ENCODE data around the gene SHE. TPM values are rescaled to one million over a fixed set of nuclear protein-coding genes. Genes with fewer than 3 reads are reported as not detected.
"Not testable (repeated sequence)": the region's sequence is repeated elsewhere in the genome, so short reads cannot be mapped to it uniquely, and the experiment has no call there.

Gene SHE
- total RNA-seq (2014; rRNA removed; shearing (Covaris generic)): not detected in 2 replicates

DNA sequence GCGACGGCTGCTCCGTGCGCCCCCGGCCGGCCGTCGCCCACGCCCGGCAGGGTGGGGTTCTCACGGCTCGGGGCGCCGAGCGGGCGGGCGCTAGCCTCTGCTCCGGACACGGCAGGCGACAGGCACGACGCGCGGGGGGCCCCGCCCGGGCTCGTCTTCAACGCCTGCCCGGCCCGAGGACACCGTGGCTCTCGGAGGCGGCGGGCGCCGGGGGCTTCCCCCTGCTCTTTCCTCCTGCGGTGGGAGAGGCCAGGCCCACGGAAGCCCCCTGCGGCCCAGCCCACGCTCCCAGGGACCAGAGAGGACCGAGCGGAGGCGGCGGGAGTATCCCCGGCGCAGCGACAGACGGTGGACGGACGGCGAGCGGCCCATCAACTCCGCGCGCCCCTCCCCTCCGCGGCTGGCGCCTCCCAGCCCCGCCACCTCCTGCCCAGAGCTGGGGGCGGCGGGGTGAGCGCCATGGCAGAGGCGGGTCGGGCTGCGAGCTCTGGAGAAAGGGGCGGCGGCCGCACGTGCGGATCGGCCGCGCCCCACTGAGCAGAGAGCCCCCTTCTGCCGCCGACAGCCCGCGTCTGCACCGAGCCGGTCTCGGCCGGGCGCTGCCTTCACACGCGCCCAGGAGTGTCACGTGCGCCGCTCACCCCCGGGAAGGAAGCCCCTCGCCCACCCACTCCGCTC, at the start of gene SHE, which contains the start of gene TDRD10:
Gene SHE, minus strand, starts transcription at position 347 of the 678 bp plus-strand sequence. CDS start 386 bp downstream, outside the sequence.
Gene TDRD10, plus strand, starts transcription at position 154 of the 678 bp plus-strand sequence. CDS start 4,685 bp downstream, outside the sequence.
- no peak for DNase-seq (ENCODE audit: low spot score)

DNA sequence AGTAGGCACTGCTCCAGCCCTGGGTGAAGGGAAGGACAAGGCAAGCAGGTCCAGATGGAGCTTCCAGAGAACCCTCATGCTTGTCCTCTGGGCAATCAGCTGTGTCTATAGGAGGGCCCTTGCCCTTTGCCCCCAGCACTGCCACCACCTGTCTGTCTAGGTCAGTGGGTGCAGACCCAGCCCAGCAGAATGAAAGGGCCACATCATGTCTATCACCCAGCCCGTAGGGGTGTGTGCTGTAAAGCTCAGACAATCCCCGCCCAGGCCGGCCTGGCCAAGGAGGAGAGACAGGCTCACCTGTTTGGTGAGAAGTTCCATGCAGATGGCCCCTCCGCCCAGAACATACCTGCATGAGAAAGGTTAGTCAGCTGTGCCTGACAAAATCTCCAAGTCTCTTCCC, 49.3 kb upstream of the SHE start:
- no peak for DNase-seq (ENCODE audit: low spot score)

GRCh38 chr1:154550657-154551056, 48.4 kb upstream of the SHE start:
- DNase-seq (ENCODE audit: low spot score): no peak

- no peak for DNase-seq (ENCODE audit: low spot score)
Observed at GRCh38 chr1:154550070-154550469, 47.9 kb upstream of the SHE start.

- no peak for DNase-seq (ENCODE audit: low spot score)
Observed at GRCh38 chr1:154549202-154549770, 47.1 kb upstream of the SHE start.

GRCh38 chr1:154548028-154548427, 45.8 kb upstream of the SHE start:
- no peak for DNase-seq (ENCODE audit: low spot score)

DNA sequence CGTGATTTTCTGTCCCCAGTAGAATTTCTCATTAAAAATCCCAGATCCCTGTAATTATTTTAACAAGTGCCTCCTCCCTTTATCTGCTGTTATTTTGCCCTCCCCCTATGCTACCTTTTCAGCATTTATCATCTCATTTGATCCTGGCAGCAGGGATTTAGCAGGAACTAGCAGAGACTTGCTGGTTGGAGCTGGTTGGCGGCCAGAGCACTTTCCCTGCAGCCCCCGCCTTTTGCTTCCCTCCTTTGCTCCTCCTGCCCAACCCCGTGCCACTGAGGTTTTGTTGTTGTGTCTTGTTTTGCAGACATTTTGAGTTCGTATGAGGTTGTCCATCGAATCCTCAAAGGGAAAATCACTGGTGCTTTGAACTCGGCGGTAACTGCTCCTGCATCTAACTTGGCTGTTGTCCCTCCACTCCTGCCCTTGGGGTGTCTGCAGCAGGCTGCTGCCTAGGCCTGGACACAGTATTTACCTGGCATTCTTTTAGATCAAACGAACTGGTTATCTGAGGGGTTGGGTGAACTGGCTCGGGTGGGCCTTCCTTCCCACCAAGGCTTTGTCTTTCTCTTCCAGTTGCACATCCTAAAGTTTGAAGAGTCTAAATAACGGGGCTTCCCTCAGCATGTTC, 45.0 kb upstream of the SHE start:
- no peak for DNase-seq (ENCODE audit: low spot score)

GRCh38 chr1:154546264-154547063, 44.3 kb upstream of the SHE start:
- peak; percentile 81 for DNase-seq (ENCODE audit: low spot score)

DNA sequence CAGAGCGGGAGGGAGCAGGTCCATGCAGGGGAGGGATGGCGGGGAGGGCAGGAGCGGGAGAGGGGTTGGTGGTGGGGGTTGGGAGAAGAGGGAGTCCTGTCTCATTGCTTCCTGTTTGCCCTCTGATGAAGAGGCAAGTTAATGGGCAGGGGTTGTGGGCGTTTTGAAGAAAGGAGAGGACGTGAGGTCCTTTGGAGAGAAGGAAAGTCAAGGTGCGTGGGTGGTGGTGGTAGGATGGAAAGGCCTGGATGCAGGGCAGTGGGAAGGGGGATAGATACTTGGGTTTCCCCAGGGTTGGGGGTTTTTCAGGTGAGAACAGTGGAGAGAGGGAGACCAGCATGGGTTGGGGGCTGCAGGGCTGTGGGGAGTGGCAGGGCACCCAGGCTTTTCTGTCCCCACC, 39.0 kb upstream of the SHE start:
- DNase-seq (ENCODE audit: low spot score): no peak

GRCh38 chr1:154539486-154540483, 37.6 kb upstream of the SHE start:
- DNase-seq (ENCODE audit: low spot score): no peak

- no peak for DNase-seq (ENCODE audit: low spot score)
Observed at GRCh38 chr1:154536570-154536969, 34.4 kb upstream of the SHE start.

GRCh38 chr1:154533952-154534844, 32.0 kb upstream of the SHE start:
- DNase-seq (ENCODE audit: low spot score): peak; percentile 74

GRCh38 chr1:154531950-154532349, 29.7 kb upstream of the SHE start:
- not testable (repeated sequence) for DNase-seq (ENCODE audit: low spot score)

- no peak for DNase-seq (ENCODE audit: low spot score)
Observed at GRCh38 chr1:154529308-154529707, 27.1 kb upstream of the SHE start.

DNA sequence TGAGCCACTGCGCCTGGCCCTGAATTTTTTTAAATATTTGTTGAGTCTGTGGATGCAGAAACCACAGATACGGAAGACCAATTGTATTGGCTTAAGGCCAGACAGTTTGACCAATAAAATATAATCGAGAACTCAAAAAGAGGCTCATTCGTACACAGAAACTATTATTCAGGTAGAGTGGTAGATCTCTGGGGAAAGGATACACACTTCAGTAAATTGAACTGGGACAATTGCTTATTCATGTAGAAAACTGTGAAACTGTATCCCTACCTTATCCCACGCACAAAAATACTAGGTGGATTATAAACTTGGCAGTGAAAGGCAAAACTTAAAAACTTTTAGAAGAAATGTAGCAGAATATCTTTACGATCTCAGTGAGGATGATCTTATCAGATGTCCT, 25.0 kb upstream of the SHE start:
- no peak for DNase-seq (ENCODE audit: low spot score)

GRCh38 chr1:154524881-154525280, 22.7 kb upstream of the SHE start:
- DNase-seq (ENCODE audit: low spot score): no peak

GRCh38 chr1:154521695-154522094, 19.5 kb upstream of the SHE start:
- DNase-seq (ENCODE audit: low spot score): no peak

GRCh38 chr1:154520333-154520732, 18.1 kb upstream of the SHE start:
- DNase-seq (ENCODE audit: low spot score): no peak

GRCh38 chr1:154519591-154519991, 17.4 kb upstream of the SHE start:
- no peak for DNase-seq (ENCODE audit: low spot score)

DNA sequence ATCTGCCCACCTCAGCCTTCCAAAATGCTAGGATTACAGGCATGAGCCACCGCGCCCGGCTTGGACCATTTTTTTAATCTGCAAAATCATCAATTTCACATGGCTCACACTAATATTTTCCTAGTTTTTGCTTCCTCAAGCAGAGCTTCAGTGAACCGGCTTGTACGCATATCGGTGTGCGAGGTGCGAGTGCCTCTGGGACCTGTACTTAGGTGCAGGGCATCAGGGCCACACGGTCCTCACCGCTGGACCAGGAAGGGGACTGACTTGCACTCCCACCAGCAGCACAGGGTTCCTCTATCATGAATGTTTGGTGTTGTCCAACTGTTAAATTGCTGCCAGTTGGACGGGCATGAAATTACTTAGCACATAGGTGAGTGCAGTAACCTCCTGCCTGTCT, 15.4 kb upstream of the SHE start:
- no peak for DNase-seq (ENCODE audit: low spot score)
